Measurements from ENCODE around the gene EP300. TPM values are rescaled to one million over a fixed set of nuclear protein-coding genes. Genes with fewer than 3 reads are reported as not detected.
"Not testable (repeated sequence)": the region's sequence is repeated elsewhere in the genome, so short reads cannot be mapped to it uniquely, and the experiment has no call there.

Gene EP300
- total RNA-seq = 100 to 1,000 TPM in 1 of 6 experiments, 10 to 100 TPM in 5; 23.1 to 121 (median 31.3) TPM
- long read RNA-seq, partial matches to known transcripts = 2 of 2 reads
- long read RNA-seq, other reads (novel, unspliced or antisense) = 0 of 2 reads

DNA sequence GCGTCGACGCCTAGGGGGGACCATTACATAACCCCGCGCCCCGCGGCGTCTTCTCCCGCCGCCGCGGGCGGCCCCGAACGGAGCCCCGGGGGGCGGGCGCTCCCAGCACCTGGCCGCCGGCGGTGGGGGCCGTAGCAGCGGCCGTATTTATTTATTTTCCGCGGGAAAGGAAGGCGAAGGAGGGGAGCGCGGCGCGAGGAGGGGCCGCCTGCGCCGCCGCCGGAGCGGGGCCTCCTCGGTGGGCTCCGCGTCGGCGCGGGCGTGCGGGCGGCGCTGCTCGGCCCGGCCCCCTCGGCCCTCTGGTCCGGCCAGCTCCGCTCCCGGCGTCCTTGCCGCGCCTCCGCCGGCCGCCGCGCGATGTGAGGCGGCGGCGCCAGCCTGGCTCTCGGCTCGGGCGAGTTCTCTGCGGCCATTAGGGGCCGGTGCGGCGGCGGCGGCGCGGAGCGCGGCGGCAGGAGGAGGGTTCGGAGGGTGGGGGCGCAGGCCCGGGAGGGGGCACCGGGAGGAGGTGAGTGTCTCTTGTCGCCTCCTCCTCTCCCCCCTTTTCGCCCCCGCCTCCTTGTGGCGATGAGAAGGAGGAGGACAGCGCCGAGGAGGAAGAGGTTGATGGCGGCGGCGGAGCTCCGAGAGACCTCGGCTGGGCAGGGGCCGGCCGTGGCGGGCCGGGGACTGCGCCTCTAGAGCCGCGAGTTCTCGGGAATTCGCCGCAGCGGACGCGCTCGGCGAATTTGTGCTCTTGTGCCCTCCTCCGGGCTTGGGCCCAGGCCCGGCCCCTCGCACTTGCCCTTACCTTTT lies at the start of gene EP300:
Gene EP300, plus strand, starts transcription at position 570 of the 795 bp plus-strand sequence. CDS start 413 bp downstream, outside the sequence.
- peak; percentile 36 to 53 (median 48) for ATAC-seq
- Histone ChIP-seq H3K27ac (peak within 1 kb of the TSS; percentile 97 to 99 (median 99)), H3K4me3 (peak within 1 kb of the TSS; percentile 73 to 93 (median 74)), H3K9me3 (no peaks in the 10 kb centered on the region), H3K27me3 (no peaks in the 10 kb centered on the region), H3K4me1 (peaks cover 0 to 34% (median 10%) of the 10 kb centered on the region in 4 donors), H3K36me3 (no peaks in the 10 kb centered on the region)
- intact Hi-C loops (cut with DNase I) = no loop called here
- peak; percentile 85 to 90 (median 89) for DNase-seq
- 0% methylated on average over 18 of the region's 112 CpGs for WGBS (ENCODE audit: insufficient coverage, low coverage, low lambda C conversion rate, missing lambda C conversion rate)
- TF ChIP-seq POLR2A (IDR thresholded peaks at IDR 0.05) (no peak), CTCF (IDR thresholded peaks at IDR 0.05) (peak in 3 of 4 donors; percentile 11 to 21 (median 18))

GRCh38 chr22:41043722-41044121 lies 48.7 kb upstream of the EP300 start:
- Histone ChIP-seq H3K4me3 (no peak overlapping the region), H3K4me1 (no peaks in the 10 kb centered on the region), H3K27ac (no peak overlapping the region), H3K36me3 (no peaks in the 10 kb centered on the region), H3K27me3 (no peaks in the 10 kb centered on the region), H3K9me3 (no peaks in the 10 kb centered on the region)
- DNase-seq (no peak), ATAC-seq (no peak)
- TF ChIP-seq CTCF (IDR thresholded peaks at IDR 0.05) (no peak), POLR2A (IDR thresholded peaks at IDR 0.05) (no peak)
- WGBS (ENCODE audit: insufficient coverage, low coverage, low lambda C conversion rate, missing lambda C conversion rate) = 62% methylated on average over 6 of the region's 6 CpGs
- intact Hi-C loops (cut with DNase I) = no loop called here

- 85% methylated on average over 7 of the region's 12 CpGs for WGBS (ENCODE audit: insufficient coverage, low coverage, low lambda C conversion rate, missing lambda C conversion rate)
- ATAC-seq; DNase-seq; intact Hi-C loops (cut with DNase I); H3K4me1 ChIP-seq; H3K27ac ChIP-seq; H3K27me3 ChIP-seq; H3K36me3 ChIP-seq; H3K9me3 ChIP-seq; H3K4me3 ChIP-seq: not testable (repeated sequence)
Observed at GRCh38 chr22:41045575-41045974, 46.8 kb upstream of the EP300 start.

- no peaks in the 10 kb centered on the region for H3K9me3 ChIP-seq
- DNase-seq (no peak), ATAC-seq (no peak)
- no peak overlapping the region for H3K27ac ChIP-seq
- H3K4me3 ChIP-seq = no peak overlapping the region
- intact Hi-C loops (cut with DNase I) = no loop called here
- no peaks in the 10 kb centered on the region for H3K27me3 ChIP-seq
- 69% methylated on average over 3 of the region's 3 CpGs for WGBS (ENCODE audit: insufficient coverage, low coverage, low lambda C conversion rate, missing lambda C conversion rate)
- TF ChIP-seq POLR2A (IDR thresholded peaks at IDR 0.05) (no peak), CTCF (IDR thresholded peaks at IDR 0.05) (no peak)
- H3K36me3 ChIP-seq = no peaks in the 10 kb centered on the region
- no peaks in the 10 kb centered on the region for H3K4me1 ChIP-seq
Observed at GRCh38 chr22:41047801-41048211, 44.6 kb upstream of the EP300 start.

- WGBS (ENCODE audit: insufficient coverage, low coverage, low lambda C conversion rate, missing lambda C conversion rate) = 98% methylated on average over 6 of the region's 12 CpGs
- H3K36me3 ChIP-seq; H3K9me3 ChIP-seq; DNase-seq; H3K4me3 ChIP-seq; H3K27me3 ChIP-seq; ATAC-seq; intact Hi-C loops (cut with DNase I); H3K4me1 ChIP-seq; H3K27ac ChIP-seq: not testable (repeated sequence)
Observed at GRCh38 chr22:41048345-41048744, 44.0 kb upstream of the EP300 start.

All from right lobe of liver (tissue), 6 donors.